ENCODE measurements around the gene GNA12. TPM values are rescaled to one million over a fixed set of nuclear protein-coding genes. Genes with fewer than 3 reads are reported as not detected.

Gene GNA12
- polyA plus RNA-seq (2013, experiment 1 of 2): 52.1 TPM
- polyA plus RNA-seq (2013, experiment 2 of 2): 49.4 TPM

DNA sequence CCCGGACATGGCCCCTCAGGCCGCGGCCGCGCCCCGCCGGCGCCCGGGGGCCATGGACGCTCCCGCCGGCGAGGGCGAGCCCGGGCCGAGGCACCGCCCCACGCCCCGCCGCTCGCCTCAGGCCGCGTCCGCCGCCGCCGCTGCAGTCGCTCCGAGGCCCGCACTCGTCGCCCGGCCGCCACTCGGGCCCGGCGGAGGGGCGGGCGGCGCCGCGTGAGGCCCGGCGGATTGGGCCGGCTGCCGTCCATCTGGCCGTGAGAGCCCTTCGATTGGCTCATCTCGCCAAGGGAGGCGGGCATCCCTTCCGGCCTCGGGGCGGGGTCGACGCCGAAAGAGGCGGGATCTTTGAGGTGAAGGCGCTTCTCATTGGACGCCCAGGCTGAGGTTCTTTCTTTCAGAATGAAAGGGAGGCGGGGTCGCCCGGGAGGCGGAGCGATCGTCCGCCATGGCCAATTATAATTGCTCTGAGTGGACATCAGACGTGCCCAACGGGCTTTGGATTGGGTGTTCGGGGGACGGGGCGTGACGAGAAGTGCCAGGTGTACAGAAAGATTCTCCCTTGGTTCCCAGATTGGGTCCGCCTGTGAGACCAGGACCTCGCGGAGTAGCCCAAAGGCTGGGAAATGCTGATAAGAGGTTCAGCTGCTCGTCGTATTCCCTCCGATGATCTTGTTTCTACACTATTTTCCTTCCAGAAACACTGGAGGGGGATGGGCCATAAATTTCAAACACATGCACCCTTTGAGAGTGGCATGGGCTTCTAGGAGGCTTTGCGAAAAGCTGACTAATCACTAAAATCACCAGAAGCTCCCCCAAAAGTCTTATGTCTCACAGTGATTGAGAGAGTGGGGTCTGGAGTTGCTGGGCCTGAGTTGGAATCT, at the start of gene GNA12:
Gene GNA12, minus strand, starts transcription at position 156 of the 881 bp plus-strand sequence. Its CDS starts 147 bp downstream, at position 9.
- peak within 1 kb of the TSS; percentile 88 for H3K4me3 ChIP-seq (ENCODE audit: low read length)
- peaks cover 23% of the 10 kb centered on the region for H3K36me3 ChIP-seq (ENCODE audit: insufficient read depth, low read length)
- peak within 1 kb of the TSS; percentile 81 for H3K9ac ChIP-seq (ENCODE audit: low read depth, low read length)
- H3K27me3 ChIP-seq (ENCODE audit: insufficient read depth, low read length): no peaks in the 10 kb centered on the region
- H3K4me1 ChIP-seq (ENCODE audit: insufficient read depth, low read length): 0 out of 2 replicates have a peak, but pooled peaks cover 4% of the 10 kb centered on the region
- no peaks in the 10 kb centered on the region for H3K9me3 ChIP-seq (ENCODE audit: insufficient read depth, low read depth, low read length)
- peak within 1 kb of the TSS; percentile 51; the same call in 1 of the 2 replicates for H3K27ac ChIP-seq (ENCODE audit: low read depth, low read length)
- under 1% methylated on average over 78 of the region's 79 CpGs for WGBS

GRCh38 chr7:2893411-2893861, 49.3 kb upstream of the GNA12 start:
- Histone ChIP-seq H3K9me3 (ENCODE audit: insufficient read depth, low read depth, low read length) (no peaks in the 10 kb centered on the region), H3K4me1 (ENCODE audit: insufficient read depth, low read length) (no peaks in the 10 kb centered on the region; the same call in 1 of the 2 replicates), H3K36me3 (ENCODE audit: insufficient read depth, low read length) (no peaks in the 10 kb centered on the region), H3K27me3 (ENCODE audit: insufficient read depth, low read length) (no peaks in the 10 kb centered on the region), H3K27ac (ENCODE audit: low read depth, low read length) (no peak overlapping the region), H3K9ac (ENCODE audit: low read depth, low read length) (no peak overlapping the region), H3K4me3 (ENCODE audit: low read length) (no peak overlapping the region)
- WGBS: 90% methylated on average over 9 of the region's 9 CpGs

DNA sequence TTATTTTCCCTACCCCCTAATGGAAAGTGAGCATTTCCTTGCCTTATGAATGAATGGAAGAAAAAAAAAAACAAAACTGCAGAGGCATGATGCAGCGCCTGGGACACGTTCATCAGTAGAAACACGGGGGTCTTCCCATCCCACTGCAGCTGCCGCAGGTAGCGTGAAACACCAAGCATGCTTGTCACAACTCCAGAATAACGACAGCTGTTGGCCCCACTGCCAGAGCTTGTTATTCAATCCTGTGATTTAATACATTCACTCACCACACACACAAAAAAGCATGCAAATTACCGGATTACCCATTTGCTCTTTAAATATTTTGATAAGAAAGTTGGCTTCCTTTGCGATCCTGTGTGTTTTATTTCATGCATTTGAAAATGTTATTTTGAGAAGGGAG, 48.4 kb upstream of the GNA12 start:
- no peak overlapping the region for H3K4me3 ChIP-seq (ENCODE audit: low read length)
- no peaks in the 10 kb centered on the region for H3K9me3 ChIP-seq (ENCODE audit: insufficient read depth, low read depth, low read length)
- H3K27ac ChIP-seq (ENCODE audit: low read depth, low read length): no peak overlapping the region
- H3K36me3 ChIP-seq (ENCODE audit: insufficient read depth, low read length): no peaks in the 10 kb centered on the region
- H3K9ac ChIP-seq (ENCODE audit: low read depth, low read length): no peak overlapping the region
- no peaks in the 10 kb centered on the region for H3K27me3 ChIP-seq (ENCODE audit: insufficient read depth, low read length)
- no peaks in the 10 kb centered on the region; the same call in 1 of the 2 replicates for H3K4me1 ChIP-seq (ENCODE audit: insufficient read depth, low read length)
- 90% methylated on average over 8 of the region's 8 CpGs for WGBS

DNA sequence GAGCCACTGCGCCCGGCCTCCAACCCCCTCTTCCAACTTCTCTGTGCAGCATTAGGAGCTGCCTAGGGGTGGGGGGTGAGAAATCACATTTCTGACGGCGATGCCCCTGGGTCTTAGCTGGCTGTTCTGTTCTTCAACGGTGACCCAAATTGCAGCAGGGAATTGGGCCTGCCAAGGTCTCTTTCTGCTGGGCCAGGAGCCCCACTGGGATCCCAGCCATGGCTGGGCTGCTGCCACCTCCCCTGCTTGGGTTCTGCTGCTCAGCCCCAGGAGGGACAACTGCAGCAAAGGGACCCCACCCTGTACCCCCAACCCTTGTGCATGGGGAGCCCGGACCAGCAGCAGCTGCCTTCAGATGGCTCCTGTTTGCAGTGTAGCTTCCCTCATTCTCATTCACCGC, 43.7 kb upstream of the GNA12 start:
- 78% methylated on average over 6 of the region's 7 CpGs for WGBS
- Histone ChIP-seq H3K9me3 (ENCODE audit: insufficient read depth, low read depth, low read length) (no peaks in the 10 kb centered on the region), H3K27me3 (ENCODE audit: insufficient read depth, low read length) (no peaks in the 10 kb centered on the region), H3K4me1 (ENCODE audit: insufficient read depth, low read length) (no peaks in the 10 kb centered on the region), H3K4me3 (ENCODE audit: low read length) (no peak overlapping the region), H3K36me3 (ENCODE audit: insufficient read depth, low read length) (no peaks in the 10 kb centered on the region), H3K9ac (ENCODE audit: low read depth, low read length) (no peak overlapping the region), H3K27ac (ENCODE audit: low read depth, low read length) (no peak overlapping the region)

GRCh38 chr7:2886900-2887299, 42.8 kb upstream of the GNA12 start:
- no peak overlapping the region for H3K27ac ChIP-seq (ENCODE audit: low read depth, low read length)
- H3K36me3 ChIP-seq (ENCODE audit: insufficient read depth, low read length): no peaks in the 10 kb centered on the region
- H3K9me3 ChIP-seq (ENCODE audit: insufficient read depth, low read depth, low read length): no peaks in the 10 kb centered on the region
- H3K9ac ChIP-seq (ENCODE audit: low read depth, low read length): no peak overlapping the region
- 44% methylated on average over 10 of the region's 12 CpGs for WGBS
- no peak overlapping the region for H3K4me3 ChIP-seq (ENCODE audit: low read length)
- H3K4me1 ChIP-seq (ENCODE audit: insufficient read depth, low read length): peaks cover 3% of the 10 kb centered on the region; the same call in 1 of the 2 replicates
- H3K27me3 ChIP-seq (ENCODE audit: insufficient read depth, low read length): no peaks in the 10 kb centered on the region

- Histone ChIP-seq H3K9me3 (ENCODE audit: insufficient read depth, low read depth, low read length) (no peaks in the 10 kb centered on the region), H3K27ac (ENCODE audit: low read depth, low read length) (no peak overlapping the region), H3K9ac (ENCODE audit: low read depth, low read length) (no peak overlapping the region), H3K4me1 (ENCODE audit: insufficient read depth, low read length) (peaks cover 4% of the 10 kb centered on the region; the same call in 1 of the 2 replicates), H3K4me3 (ENCODE audit: low read length) (no peak overlapping the region), H3K27me3 (ENCODE audit: insufficient read depth, low read length) (no peaks in the 10 kb centered on the region), H3K36me3 (ENCODE audit: insufficient read depth, low read length) (no peaks in the 10 kb centered on the region)
- 65% methylated on average over 5 of the region's 5 CpGs for WGBS
Measured at GRCh38 chr7:2886391-2886790, 42.3 kb upstream of the GNA12 start.

GRCh38 chr7:2884161-2884560, 40.1 kb upstream of the GNA12 start:
- Histone ChIP-seq H3K4me1 (ENCODE audit: insufficient read depth, low read length) (peaks cover 9% of the 10 kb centered on the region; the same call in 1 of the 2 replicates), H3K9ac (ENCODE audit: low read depth, low read length) (no peak overlapping the region), H3K9me3 (ENCODE audit: insufficient read depth, low read depth, low read length) (no peaks in the 10 kb centered on the region), H3K27me3 (ENCODE audit: insufficient read depth, low read length) (no peaks in the 10 kb centered on the region), H3K4me3 (ENCODE audit: low read length) (no peak overlapping the region), H3K27ac (ENCODE audit: low read depth, low read length) (no peak overlapping the region), H3K36me3 (ENCODE audit: insufficient read depth, low read length) (no peaks in the 10 kb centered on the region)
- 93% methylated on average over 9 of the region's 9 CpGs for WGBS

GRCh38 chr7:2883101-2883500, 39.0 kb upstream of the GNA12 start:
- Histone ChIP-seq H3K4me1 (ENCODE audit: insufficient read depth, low read length) (peaks cover 9% of the 10 kb centered on the region; the same call in 1 of the 2 replicates), H3K27me3 (ENCODE audit: insufficient read depth, low read length) (no peaks in the 10 kb centered on the region), H3K36me3 (ENCODE audit: insufficient read depth, low read length) (no peaks in the 10 kb centered on the region), H3K4me3 (ENCODE audit: low read length) (no peak overlapping the region), H3K27ac (ENCODE audit: low read depth, low read length) (no peak overlapping the region), H3K9me3 (ENCODE audit: insufficient read depth, low read depth, low read length) (no peaks in the 10 kb centered on the region), H3K9ac (ENCODE audit: low read depth, low read length) (no peak overlapping the region)
- WGBS: 89% methylated on average over 17 of the region's 17 CpGs

DNA sequence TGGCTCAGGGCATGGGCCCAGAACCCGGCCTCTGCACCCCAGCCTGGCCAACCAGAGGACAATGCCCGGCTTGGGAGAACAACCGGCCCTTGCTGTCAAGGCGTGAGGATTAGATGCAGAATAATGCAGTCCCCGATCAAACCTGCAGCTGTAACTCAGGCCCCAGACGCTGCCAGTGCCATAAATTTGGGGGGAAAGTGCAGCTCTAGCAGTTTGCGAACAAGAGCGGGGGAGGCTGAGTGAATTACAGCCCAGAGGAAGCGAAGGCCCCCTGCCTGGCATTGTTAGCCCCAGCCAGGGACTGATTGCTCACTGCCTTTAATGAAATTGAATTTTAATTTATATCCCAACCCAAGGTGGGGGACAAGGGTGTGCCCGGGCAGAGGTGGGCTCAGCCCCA, 38.0 kb upstream of the GNA12 start:
- H3K27me3 ChIP-seq (ENCODE audit: insufficient read depth, low read length): no peaks in the 10 kb centered on the region
- 63% methylated on average over 10 of the region's 10 CpGs for WGBS
- H3K4me1 ChIP-seq (ENCODE audit: insufficient read depth, low read length): peaks cover 9% of the 10 kb centered on the region; the same call in 1 of the 2 replicates
- no peak overlapping the region for H3K4me3 ChIP-seq (ENCODE audit: low read length)
- no peaks in the 10 kb centered on the region for H3K9me3 ChIP-seq (ENCODE audit: insufficient read depth, low read depth, low read length)
- no peak overlapping the region for H3K9ac ChIP-seq (ENCODE audit: low read depth, low read length)
- H3K27ac ChIP-seq (ENCODE audit: low read depth, low read length): no peak overlapping the region
- no peaks in the 10 kb centered on the region for H3K36me3 ChIP-seq (ENCODE audit: insufficient read depth, low read length)

DNA sequence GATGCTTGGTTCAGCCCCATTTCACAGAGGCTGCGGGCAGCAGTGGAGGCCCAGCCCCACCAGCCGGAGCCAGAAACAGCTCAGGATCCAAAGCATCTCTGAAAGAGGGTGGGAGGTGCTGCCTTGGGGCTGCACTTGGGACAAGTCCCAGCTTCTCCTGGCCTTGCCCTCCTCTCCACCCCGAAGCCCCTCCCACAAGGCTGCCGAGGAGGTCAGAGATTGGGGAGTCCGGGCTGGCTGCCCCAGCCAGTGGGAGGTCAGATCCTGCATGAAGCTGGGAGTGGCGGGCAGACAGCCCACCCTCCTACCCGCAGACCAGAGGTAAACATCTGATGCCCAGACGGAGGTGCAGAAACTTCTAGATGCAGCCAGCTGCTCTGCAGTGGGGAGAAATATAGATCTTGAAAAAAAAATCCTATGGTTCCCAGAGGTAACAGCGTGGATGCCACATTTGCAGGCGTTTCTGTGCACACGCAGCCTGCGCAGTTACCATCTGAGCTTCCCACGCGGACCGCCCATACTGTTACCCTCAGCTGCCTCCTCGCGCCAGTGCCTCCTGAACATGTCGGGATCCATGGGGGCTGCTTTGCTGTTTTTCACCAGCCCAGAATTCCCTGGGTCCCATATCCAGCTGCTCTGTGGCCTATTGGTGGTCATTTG, 36.9 kb upstream of the GNA12 start:
- Histone ChIP-seq H3K9ac (ENCODE audit: low read depth, low read length) (no peak overlapping the region), H3K36me3 (ENCODE audit: insufficient read depth, low read length) (no peaks in the 10 kb centered on the region), H3K4me3 (ENCODE audit: low read length) (no peak overlapping the region), H3K4me1 (ENCODE audit: insufficient read depth, low read length) (peaks cover 9% of the 10 kb centered on the region; the same call in 1 of the 2 replicates), H3K27ac (ENCODE audit: low read depth, low read length) (no peak overlapping the region), H3K9me3 (ENCODE audit: insufficient read depth, low read depth, low read length) (no peaks in the 10 kb centered on the region), H3K27me3 (ENCODE audit: insufficient read depth, low read length) (no peaks in the 10 kb centered on the region)
- WGBS: 75% methylated on average over 18 of the region's 18 CpGs

- Histone ChIP-seq H3K9ac (ENCODE audit: low read depth, low read length) (no peak overlapping the region), H3K27me3 (ENCODE audit: insufficient read depth, low read length) (no peaks in the 10 kb centered on the region), H3K36me3 (ENCODE audit: insufficient read depth, low read length) (no peaks in the 10 kb centered on the region), H3K9me3 (ENCODE audit: insufficient read depth, low read depth, low read length) (no peaks in the 10 kb centered on the region), H3K4me1 (ENCODE audit: insufficient read depth, low read length) (peaks cover 9% of the 10 kb centered on the region; the same call in 1 of the 2 replicates), H3K4me3 (ENCODE audit: low read length) (no peak overlapping the region), H3K27ac (ENCODE audit: low read depth, low read length) (no peak overlapping the region)
- 86% methylated on average over 8 of the region's 8 CpGs for WGBS
Measured at GRCh38 chr7:2880051-2880450, 35.9 kb upstream of the GNA12 start.
